ENCODE data around the gene KAT2B. TPM values are rescaled to one million over a fixed set of nuclear protein-coding genes. Genes with fewer than 3 reads are reported as not detected.
A peak's percentile ranks its signal among the peaks of the same experiment; 100 is the strongest.

KAT2B gene
- total RNA-seq, 1 experiment from 2014 or later = 3.7 TPM

DNA sequence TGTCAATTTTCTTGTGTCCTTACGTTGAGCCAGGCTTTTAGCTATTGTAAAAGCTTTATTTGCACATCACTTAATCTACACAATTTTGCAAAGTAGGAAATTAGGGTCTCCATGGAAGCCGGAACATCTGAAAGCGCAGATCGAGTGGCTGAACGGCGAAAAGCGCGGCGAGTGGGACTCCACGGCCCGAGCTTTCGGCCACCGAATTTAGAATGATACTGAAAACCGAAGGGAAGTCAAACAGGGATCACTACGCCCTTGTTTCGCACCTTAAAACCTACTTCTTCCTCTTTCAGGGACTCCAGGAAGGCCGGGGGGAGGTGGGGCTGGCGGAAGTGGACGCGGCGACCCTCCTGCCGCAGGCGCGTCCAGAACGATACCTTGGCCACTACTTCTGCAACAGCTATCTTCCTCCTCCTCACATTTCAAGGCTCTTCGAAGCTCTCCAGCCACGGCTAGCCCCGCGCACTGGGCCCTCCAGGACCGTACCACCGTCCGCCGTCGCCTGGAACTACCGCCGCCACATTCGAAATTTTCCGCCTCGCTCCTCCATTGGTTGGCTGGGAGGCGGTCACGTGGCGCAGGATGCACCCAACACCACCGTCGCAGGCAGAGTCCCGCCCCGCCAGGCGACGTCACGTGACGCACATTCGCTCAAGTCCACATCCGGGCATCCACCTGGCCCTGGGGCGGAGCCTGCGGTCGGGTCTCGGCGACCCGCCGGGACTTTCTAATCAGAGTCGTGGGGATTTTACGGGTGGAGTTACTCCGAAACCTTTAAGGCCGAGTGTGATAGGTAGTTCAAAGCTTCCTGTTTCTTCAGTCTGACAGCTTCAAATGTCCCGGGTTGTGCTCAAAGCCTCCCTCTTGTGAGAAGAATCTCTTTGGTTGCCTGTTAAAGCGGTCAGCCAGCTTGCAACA, 145.7 kb downstream of the KAT2B start, which contains the start of gene SGO1:
TSS of gene SGO1 (minus strand) at position 528 of the 921 bp plus-strand sequence. CDS start 2,179 bp downstream, outside the sequence.
- intact Hi-C loops (cut with micrococcal nuclease) = loop anchor here (5.0 to 10.0 kb wide), 3 partner anchors 134 to 301 kb away; partner anchors contain the start of gene RAB5A
- Histone ChIP-seq H4K20me1 (ENCODE audit: insufficient read depth) (no peaks in the 10 kb centered on the region), H3K27ac (ENCODE audit: low read depth, low read length) (peak within 1 kb of the TSS; percentile 49), H3K36me3 (ENCODE audit: control insufficient read depth in 1 of 2, insufficient read depth in 2 of 2, low read length in 2 of 2) (peaks cover 10 to 14% of the 10 kb centered on the region in 2 experiments; a peak in 2 of 4 replicates), H3K4me3 (replicated peaks in 1 of 2; ENCODE audit: low read depth in 1 of 2, low read length in 2 of 2) (peak within 1 kb of the TSS; percentile 77 to 88), H3K9me3 (ENCODE audit: control insufficient read depth in 1 of 2, insufficient read depth in 1 of 2, low read depth in 1 of 2, low read length in 2 of 2) (no peaks in the 10 kb centered on the region), H3K9me2 (ENCODE audit: insufficient read depth) (no peaks in the 10 kb centered on the region), H3K4me2 (ENCODE audit: low read length) (peak within 1 kb of the TSS; percentile 75), H3K79me2 (ENCODE audit: insufficient read depth, low read length) (peaks cover 28% of the 10 kb centered on the region), H3K4me1 (ENCODE audit: control insufficient read depth in 1 of 2, insufficient read depth in 2 of 2, low read length in 2 of 2) (peaks cover 7 to 16% of the 10 kb centered on the region in 2 experiments; a peak in 3 of 4 replicates), H3K27me3 (ENCODE audit: insufficient read depth, low read length) (no peaks in the 10 kb centered on the region), H3K9ac (ENCODE audit: low read length) (peak within 1 kb of the TSS; percentile 81), H2AFZ (ENCODE audit: low read depth, low read length, poor library complexity, severe bottlenecking) (peak within 1 kb of the TSS; percentile 94)
- DNase-seq (ENCODE audit: low read depth, low spot score) (peak; percentile 95), ATAC-seq (peak; percentile 94)
- TSS peak; percentile 81 for BruUV-seq (replicated peaks)
- TF ChIP-seq, protein P1, sequence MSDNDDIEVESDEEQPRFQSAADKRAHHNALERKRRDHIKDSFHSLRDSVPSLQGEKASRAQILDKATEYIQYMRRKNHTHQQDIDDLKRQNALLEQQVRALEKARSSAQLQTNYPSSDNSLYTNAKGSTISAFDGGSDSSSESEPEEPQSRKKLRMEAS (IDR thresholded peaks at IDR 0.05) = peak; percentile 96
- TF ChIP-seq, protein P2, sequence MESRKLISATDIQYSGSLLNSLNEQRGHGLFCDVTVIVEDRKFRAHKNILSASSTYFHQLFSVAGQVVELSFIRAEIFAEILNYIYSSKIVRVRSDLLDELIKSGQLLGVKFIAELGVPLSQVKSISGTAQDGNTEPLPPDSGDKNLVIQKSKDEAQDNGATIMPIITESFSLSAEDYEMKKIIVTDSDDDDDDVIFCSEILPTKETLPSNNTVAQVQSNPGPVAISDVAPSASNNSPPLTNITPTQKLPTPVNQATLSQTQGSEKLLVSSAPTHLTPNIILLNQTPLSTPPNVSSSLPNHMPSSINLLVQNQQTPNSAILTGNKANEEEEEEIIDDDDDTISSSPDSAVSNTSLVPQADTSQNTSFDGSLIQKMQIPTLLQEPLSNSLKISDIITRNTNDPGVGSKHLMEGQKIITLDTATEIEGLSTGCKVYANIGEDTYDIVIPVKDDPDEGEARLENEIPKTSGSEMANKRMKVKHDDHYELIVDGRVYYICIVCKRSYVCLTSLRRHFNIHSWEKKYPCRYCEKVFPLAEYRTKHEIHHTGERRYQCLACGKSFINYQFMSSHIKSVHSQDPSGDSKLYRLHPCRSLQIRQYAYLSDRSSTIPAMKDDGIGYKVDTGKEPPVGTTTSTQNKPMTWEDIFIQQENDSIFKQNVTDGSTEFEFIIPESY (IDR thresholded peaks at IDR 0.05; ENCODE audit: extremely low read depth, insufficient replicate concordance, low read length) = no peak
- TF ChIP-seq POLR2AphosphoS5 (IDR thresholded peaks at IDR 0.05; ENCODE audit: low read depth, low read length) (peak; percentile 97), ZFX (IDR thresholded peaks at IDR 0.05) (peak; percentile 45; the same call in 1 of the 2 replicates), FOSL1 (IDR thresholded peaks at IDR 0.05; ENCODE audit: low read depth) (no peak), CTCF (IDR thresholded peaks at IDR 0.05 in 2 of 3, conservative IDR thresholded peaks at IDR 0.05 in 1 of 3; ENCODE audit: borderline replicate concordance in 1 of 3, insufficient read depth in 1 of 3, low read depth in 2 of 3, low read length in 2 of 3) (no peak), EZH2 (IDR thresholded peaks at IDR 0.05) (no peak), POLR2A (IDR thresholded peaks at IDR 0.05; ENCODE audit: borderline replicate concordance, extremely low read depth, insufficient read depth, insufficient read length) (peak; percentile 74), SP1 (IDR thresholded peaks at IDR 0.05; ENCODE audit: low read depth) (peak; percentile 98), SIN3A (IDR thresholded peaks at IDR 0.05; ENCODE audit: low read depth) (peak; percentile 100), ELF1 (IDR thresholded peaks at IDR 0.05; ENCODE audit: borderline replicate concordance, low read depth) (peak; percentile 36; the same call in 1 of the 2 replicates), SRF (IDR thresholded peaks at IDR 0.05; ENCODE audit: low read depth) (no peak), YY1 (IDR thresholded peaks at IDR 0.05; ENCODE audit: extremely low read depth, insufficient replicate concordance, low read depth, low read length) (peak; percentile 54), CBX3 (IDR thresholded peaks at IDR 0.05; ENCODE audit: low read depth) (0 out of 2 replicates have a peak, but pooled peaks have one; percentile 9), EZH2phosphoT487 (IDR thresholded peaks at IDR 0.05; ENCODE audit: borderline replicate concordance) (no peak), ZNF274 (IDR thresholded peaks at IDR 0.05; ENCODE audit: low read depth, low read length) (no peak)
- CTCF ChIA-PET = no interaction called here
- RAD21 ChIA-PET (ENCODE audit: low non-redundant PET in 1 of 2, low total read pairs in 2 of 2, uncharacterized antibody in 2 of 2, unreplicated experiment in 2 of 2) = no interaction called here
- POLR2A ChIA-PET = interaction anchor here (0.7 to 0.8 kb wide), 2 partner anchors 12 to 41 kb away, joined by 3 read pairs; no protein-coding TSS in a partner anchor
